Activated CD8-positive, alpha-beta T cell treated with anti-CD3 and anti-CD28 coated beads for 36 hours (primary cell): Measurements from ENCODE around the gene AMMECR1L. TPM values are rescaled to one million over a fixed set of nuclear protein-coding genes. Genes with fewer than 3 reads are reported as not detected.

Experiments used
- ATAC-seq: fragments of 200-7000 bp; cut with Tn5 transposase; one replicate; pipeline ENCODE4 v1.10.0; 2021; ENCODE audit warnings: mild to moderate bottlenecking, moderate library complexity
- CTCF ChIA-PET: fragments of 350-600 bp; sonication (Branson Sonifier 250); formaldehyde crosslinking; loops from one replicate; lab custom pipeline; 2021; ENCODE audit warnings: antibody characterized with exemption; lab: Charles Lee
- POLR2A ChIA-PET: fragments of 350-600 bp; sonication (Branson Sonifier 250); formaldehyde crosslinking; loops from one replicate; lab custom pipeline; 2021; ENCODE audit warnings: antibody characterized with exemption; lab: Charles Lee
- DNase-seq: peaks from one replicate; pipeline ENCODE4 v3.0.0-alpha.2; 2020
- H3K27ac Mint-ChIP-seq: one replicate; pipeline ENCODE4 v1.8.0; 2021; ENCODE audit warnings: mild to moderate bottlenecking, mixed read lengths
- H3K27me3 Mint-ChIP-seq: one replicate; pipeline ENCODE4 v1.8.0; 2021; ENCODE audit warnings: mixed read lengths
- H3K36me3 Mint-ChIP-seq: one replicate; pipeline ENCODE4 v1.8.0; 2021; ENCODE audit warnings: low read depth, mixed read lengths
- H3K4me1 Mint-ChIP-seq: one replicate; pipeline ENCODE4 v1.8.0; 2021; ENCODE audit warnings: low read depth, mixed read lengths
- H3K4me3 Mint-ChIP-seq: one replicate; pipeline ENCODE4 v1.8.0; 2021; ENCODE audit warnings: mild to moderate bottlenecking, moderate library complexity, mixed read lengths
- H3K9me3 Mint-ChIP-seq: one replicate; pipeline ENCODE4 v1.8.0; 2021; ENCODE audit warnings: mixed read lengths
- CTCF ChIP-seq: fragments of 200-600 bp; IDR thresholded peaks from one replicate; pipeline ENCODE4 v1.8.0; 2022; ENCODE audit warnings: antibody characterized with exemption, mild to moderate bottlenecking
- intact Hi-C: fragments of 100-400 bp; cut with micrococcal nuclease; formaldehyde crosslinking; loops from one replicate; pipeline ENCODE4 v1.10.0; 2022
- total RNA-seq, 2 experiments: library from RNA; stranded (reverse); gene quantifications; one replicate each; pipeline ENCODE4 v1.2.3, GENCODE V29; 2021

Gene AMMECR1L
- total RNA-seq, 2 experiments from 2014 or later = 12.5 to 13.1 TPM

- CTCF ChIA-PET = interaction anchor here (0.9 to 2.5 kb wide), 4 partner anchors 15 to 136 kb away, joined by 3 to 5 read pairs (median 3); no protein-coding TSS in a partner anchor
- no peak for TF ChIP-seq CTCF
- Mint-ChIP-seq H3K27me3 (no peaks in the 10 kb centered on the region), H3K36me3 (peaks cover 32% of the 10 kb centered on the region), H3K4me1 (peaks cover 19% of the 10 kb centered on the region), H3K4me3 (no peak overlapping the region), H3K9me3 (no peaks in the 10 kb centered on the region), H3K27ac (no peak overlapping the region)
- ATAC-seq (no peak), DNase-seq (no peak)
- intact Hi-C loops = no loop called here
- POLR2A ChIA-PET = interaction anchor here (1.1 kb wide), 1 partner anchor 11 kb away, joined by 3 read pairs; no protein-coding TSS in a partner anchor
Measured at GRCh38 chr2:127860130-127860529, 25.6 kb downstream of the AMMECR1L start.

- ChIA-PET CTCF (interaction anchor here (0.9 to 2.5 kb wide), 3 partner anchors 15 to 135 kb away, joined by 3 to 5 read pairs (median 3); no protein-coding TSS in a partner anchor), POLR2A (interaction anchor here (1.1 kb wide), 1 partner anchor 11 kb away, joined by 3 read pairs; no protein-coding TSS in a partner anchor)
- H3K36me3 Mint-ChIP-seq = peaks cover 29% of the 10 kb centered on the region
- TF ChIP-seq CTCF = no peak
- peak overlapping the region; percentile 59 for H3K4me3 Mint-ChIP-seq
- H3K4me1 Mint-ChIP-seq = peaks cover 22% of the 10 kb centered on the region
- H3K27ac Mint-ChIP-seq = no peak overlapping the region
- peak; percentile 75 for DNase-seq
- H3K27me3 Mint-ChIP-seq = no peaks in the 10 kb centered on the region
- no peaks in the 10 kb centered on the region for H3K9me3 Mint-ChIP-seq
- intact Hi-C loops = no loop called here
- ATAC-seq = no peak
Measured at GRCh38 chr2:127859712-127860085, 26.1 kb downstream of the AMMECR1L start.

DNA sequence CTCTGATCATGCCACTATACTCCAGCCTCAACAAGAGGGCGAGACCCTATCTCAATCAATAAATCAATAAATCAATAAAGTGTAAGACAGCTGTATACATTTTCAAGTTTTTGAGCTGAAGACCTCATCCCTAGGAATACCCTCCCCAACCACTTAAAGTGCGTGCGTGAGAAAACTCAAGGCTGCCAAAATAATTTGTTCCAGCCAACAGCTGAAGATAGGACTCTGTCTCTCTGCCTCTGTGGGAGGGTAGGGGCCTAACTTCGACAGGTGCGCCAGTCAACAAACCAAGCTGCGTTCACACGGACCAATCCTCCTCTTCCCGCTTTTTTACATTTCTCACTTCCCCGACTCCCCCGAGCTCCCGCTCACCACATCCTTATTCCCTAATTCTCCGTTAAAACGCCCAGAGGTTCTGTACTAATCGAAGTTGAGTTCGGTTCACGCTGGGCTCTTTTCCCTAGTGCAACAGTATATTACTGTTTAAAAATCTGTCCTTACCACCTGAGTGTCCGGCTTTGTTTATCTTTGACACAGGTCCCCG lies 28.4 kb downstream of the AMMECR1L start:
- H3K36me3 Mint-ChIP-seq = peaks cover 36% of the 10 kb centered on the region
- DNase-seq = peak; percentile 21

DNA sequence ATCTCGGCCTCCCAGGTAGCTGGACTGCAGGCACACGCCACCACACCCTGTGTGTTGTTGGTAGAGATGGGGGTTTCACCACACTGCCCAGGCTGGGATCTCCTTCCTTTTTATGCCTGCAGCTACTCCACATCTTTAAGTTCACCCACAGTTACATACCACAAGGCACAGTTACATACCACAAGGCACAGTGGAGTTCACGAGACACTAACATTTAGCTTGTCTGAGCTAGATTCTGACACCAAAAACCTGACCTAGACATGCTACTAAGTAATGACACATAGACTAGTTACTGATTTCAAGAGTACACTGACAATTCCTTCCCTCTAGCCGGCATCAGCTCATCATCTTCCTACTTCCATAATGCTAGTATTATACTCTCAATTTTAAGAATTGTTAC lies 32.1 kb downstream of the AMMECR1L start:
- peak overlapping the region; percentile 50 for H3K27ac Mint-ChIP-seq
- H3K9me3 Mint-ChIP-seq = no peaks in the 10 kb centered on the region
- peaks cover 64% of the 10 kb centered on the region for H3K36me3 Mint-ChIP-seq
- peaks cover 33% of the 10 kb centered on the region for H3K4me1 Mint-ChIP-seq
- intact Hi-C loops = no loop called here
- no peak for TF ChIP-seq CTCF
- POLR2A ChIA-PET = interaction anchor here (1.0 kb wide), 1 partner anchor 9 kb away, joined by 5 read pairs; no protein-coding TSS in a partner anchor
- no peak overlapping the region for H3K4me3 Mint-ChIP-seq
- ATAC-seq = no peak
- CTCF ChIA-PET = no interaction called here
- H3K27me3 Mint-ChIP-seq = no peaks in the 10 kb centered on the region
- peak; percentile 11 for DNase-seq

More for the DNA sequence above, 28.4 kb downstream of the AMMECR1L start:
- H3K27ac Mint-ChIP-seq = peak overlapping the region; percentile 92
- no peak for ATAC-seq
- H3K27me3 Mint-ChIP-seq = no peaks in the 10 kb centered on the region
- intact Hi-C loops = no loop called here
- POLR2A ChIA-PET = interaction anchor here (0.6 to 1.9 kb wide), 5 partner anchors 13 to 330 kb away, joined by 3 to 7 read pairs (median 4); no protein-coding TSS in a partner anchor
- peak overlapping the region; percentile 94 for H3K4me3 Mint-ChIP-seq
- no peaks in the 10 kb centered on the region for H3K9me3 Mint-ChIP-seq
- TF ChIP-seq CTCF = no peak
- CTCF ChIA-PET = interaction anchor here (0.9 to 1.3 kb wide), 4 partner anchors 22 to 154 kb away, joined by 3 to 4 read pairs (median 3); no protein-coding TSS in a partner anchor
- peaks cover 41% of the 10 kb centered on the region for H3K4me1 Mint-ChIP-seq

DNA sequence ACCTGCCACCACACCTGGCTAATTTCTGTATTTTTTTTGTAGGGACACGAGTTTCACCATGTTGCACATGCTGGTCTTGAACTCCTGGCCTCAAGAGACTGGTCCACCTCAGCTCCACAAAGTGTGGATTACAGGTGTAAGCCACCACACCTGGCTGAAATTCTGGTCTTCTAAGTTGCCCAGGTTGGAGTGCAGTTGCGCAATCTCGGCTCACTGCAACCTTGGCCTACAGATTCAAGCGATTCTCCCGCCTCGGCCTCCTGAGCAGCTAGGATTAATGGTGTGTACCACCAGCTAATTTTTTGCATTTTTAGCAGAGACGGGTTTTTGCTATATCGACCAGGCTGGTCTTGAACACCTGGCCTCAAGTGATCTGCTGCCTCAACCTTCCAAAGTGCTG lies 33.4 kb downstream of the AMMECR1L start:
- no peak overlapping the region for H3K27ac Mint-ChIP-seq
- no peaks in the 10 kb centered on the region for H3K9me3 Mint-ChIP-seq
- ATAC-seq (no peak), DNase-seq (no peak)
- ChIA-PET POLR2A (interaction anchor here (1.2 to 1.3 kb wide), 2 partner anchors 9 to 128 kb away, joined by 3 read pairs; no protein-coding TSS in a partner anchor), CTCF (no interaction called here)
- H3K4me1 Mint-ChIP-seq = peaks cover 30% of the 10 kb centered on the region
- H3K27me3 Mint-ChIP-seq = no peaks in the 10 kb centered on the region
- no peak overlapping the region for H3K4me3 Mint-ChIP-seq
- intact Hi-C loops = no loop called here
- peaks cover 67% of the 10 kb centered on the region for H3K36me3 Mint-ChIP-seq
- no peak for TF ChIP-seq CTCF
